Retinal pigment epithelial cell (primary cell): ENCODE measurements around the gene ECSIT.
"Not testable (repeated sequence)": the region's sequence is repeated elsewhere in the genome, so short reads cannot be mapped to it uniquely, and the experiment has no call there.

ENCODE experiments used
- DNase-seq: peaks from one replicate; pipeline ENCODE4 v3.0.0-alpha.2; 2010; ENCODE audit warnings: low read depth
- H3K4me3 ChIP-seq: 2 replicates; pipeline ENCODE4 v1.5.1; 2011; ENCODE audit warnings: mild to moderate bottlenecking, low read length, control low read depth, moderate library complexity
- TF ChIP-seq, protein P1 (sequence below): conservative IDR thresholded peaks from 2 replicates; pipeline ENCODE4 v1.5.1; 2011; ENCODE audit warnings: low read depth, low read length, control low read depth, inconsistent platforms

Gene ECSIT

DNA sequence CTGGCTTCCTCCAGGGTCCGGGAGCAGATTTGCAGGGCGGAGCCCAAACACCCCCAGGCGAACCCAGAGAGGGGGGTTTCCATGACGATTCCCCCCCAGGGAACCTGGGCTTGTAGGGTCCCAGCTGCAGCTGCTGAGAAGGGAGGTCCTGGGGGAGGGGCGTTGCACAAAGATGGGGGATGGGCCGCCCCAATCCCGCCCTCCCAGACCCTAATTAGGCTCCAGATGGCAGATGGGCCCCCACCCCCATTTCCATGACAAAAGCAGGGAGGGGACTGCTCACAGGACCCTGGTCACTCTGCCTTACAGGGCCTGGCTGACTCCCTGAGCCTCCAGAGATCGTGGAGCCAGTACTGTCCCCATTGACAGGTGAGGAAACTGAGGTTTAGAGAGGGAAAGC, 63.3 kb downstream of the ECSIT start:
- no peak overlapping the region for H3K4me3 ChIP-seq
- no peak for DNase-seq
- TF ChIP-seq, protein P1, sequence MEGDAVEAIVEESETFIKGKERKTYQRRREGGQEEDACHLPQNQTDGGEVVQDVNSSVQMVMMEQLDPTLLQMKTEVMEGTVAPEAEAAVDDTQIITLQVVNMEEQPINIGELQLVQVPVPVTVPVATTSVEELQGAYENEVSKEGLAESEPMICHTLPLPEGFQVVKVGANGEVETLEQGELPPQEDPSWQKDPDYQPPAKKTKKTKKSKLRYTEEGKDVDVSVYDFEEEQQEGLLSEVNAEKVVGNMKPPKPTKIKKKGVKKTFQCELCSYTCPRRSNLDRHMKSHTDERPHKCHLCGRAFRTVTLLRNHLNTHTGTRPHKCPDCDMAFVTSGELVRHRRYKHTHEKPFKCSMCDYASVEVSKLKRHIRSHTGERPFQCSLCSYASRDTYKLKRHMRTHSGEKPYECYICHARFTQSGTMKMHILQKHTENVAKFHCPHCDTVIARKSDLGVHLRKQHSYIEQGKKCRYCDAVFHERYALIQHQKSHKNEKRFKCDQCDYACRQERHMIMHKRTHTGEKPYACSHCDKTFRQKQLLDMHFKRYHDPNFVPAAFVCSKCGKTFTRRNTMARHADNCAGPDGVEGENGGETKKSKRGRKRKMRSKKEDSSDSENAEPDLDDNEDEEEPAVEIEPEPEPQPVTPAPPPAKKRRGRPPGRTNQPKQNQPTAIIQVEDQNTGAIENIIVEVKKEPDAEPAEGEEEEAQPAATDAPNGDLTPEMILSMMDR, result no peak

DNA sequence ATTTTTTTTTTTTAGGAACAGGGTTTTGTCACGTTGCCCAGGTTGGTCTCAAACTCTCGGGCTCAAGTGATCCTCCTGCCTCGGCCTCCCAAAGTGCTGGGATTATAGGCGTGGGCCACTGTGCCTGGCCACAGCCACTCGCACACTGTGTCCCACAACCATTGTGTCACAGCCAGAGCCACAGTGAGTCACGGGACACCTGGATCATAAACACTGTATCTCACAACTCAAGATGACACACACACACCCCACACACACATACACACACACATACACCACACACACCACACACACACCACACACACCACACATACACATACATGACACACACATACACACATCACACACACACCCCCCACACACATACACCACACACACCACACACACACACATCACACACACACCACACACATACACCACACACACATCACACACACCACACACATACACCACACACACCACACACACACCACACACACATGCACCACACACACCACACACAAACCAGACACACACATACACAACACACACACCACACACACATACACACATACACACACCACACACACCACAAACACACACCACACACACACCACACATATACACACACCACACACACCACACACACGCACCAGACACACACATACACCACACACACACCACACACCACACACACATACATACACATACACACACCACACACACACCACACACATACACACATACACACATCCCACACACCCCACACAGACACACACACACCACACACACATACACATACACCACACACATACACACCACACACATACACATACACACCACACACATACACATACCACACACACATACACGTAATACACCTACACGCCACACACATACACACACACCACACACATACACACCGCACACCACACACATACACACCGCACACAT, 64.3 kb downstream of the ECSIT start:
- DNase-seq, result no peak

DNA sequence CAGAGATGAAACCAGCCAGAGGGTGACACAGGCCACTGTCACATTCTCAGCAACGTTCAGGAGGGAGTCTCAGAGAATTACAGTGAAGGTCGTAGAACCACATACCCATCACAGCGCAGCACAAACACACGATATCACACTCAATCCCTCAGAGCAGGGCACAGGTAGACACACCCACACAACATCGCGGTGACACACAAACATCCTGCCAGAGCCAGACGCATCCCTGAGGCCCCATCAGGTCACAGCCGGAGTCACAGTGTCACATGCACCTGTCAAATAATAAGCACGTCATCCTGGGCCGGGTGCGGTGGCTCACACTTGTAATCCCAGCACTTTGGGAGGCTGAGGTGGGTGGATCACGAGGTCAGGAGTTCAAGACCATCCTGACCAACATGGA, 65.5 kb downstream of the ECSIT start:
- TF ChIP-seq, protein P1, result no peak
- DNase-seq, result no peak
- H3K4me3 ChIP-seq, result no peak overlapping the region

More for the DNA sequence above, 64.3 kb downstream of the ECSIT start:
- TF ChIP-seq, protein P1, result no peak
- H3K4me3 ChIP-seq, result no peak overlapping the region

DNA sequence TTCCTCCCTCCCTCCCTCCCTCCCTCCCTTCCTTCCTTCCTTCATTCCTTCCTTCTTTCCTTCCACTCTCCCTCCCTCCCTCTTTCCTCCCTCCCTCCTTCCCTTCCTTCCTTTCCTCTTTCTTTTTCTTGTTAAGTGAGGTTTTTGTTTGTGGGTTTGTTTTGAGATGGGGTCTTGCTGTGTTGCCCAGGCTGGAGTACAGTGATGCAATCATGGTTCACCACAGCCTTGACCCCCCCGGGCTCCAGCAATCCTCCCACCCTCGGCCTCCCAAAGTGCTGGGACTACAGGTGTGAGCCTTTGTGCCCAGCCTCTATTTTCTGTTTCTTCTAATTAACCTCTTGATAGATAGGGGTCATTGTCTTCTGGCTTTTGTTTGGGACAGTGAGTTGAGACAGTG, 67.5 kb downstream of the ECSIT start:
- no peak for DNase-seq
- TF ChIP-seq, protein P1, result no peak
- no peak overlapping the region for H3K4me3 ChIP-seq

DNA sequence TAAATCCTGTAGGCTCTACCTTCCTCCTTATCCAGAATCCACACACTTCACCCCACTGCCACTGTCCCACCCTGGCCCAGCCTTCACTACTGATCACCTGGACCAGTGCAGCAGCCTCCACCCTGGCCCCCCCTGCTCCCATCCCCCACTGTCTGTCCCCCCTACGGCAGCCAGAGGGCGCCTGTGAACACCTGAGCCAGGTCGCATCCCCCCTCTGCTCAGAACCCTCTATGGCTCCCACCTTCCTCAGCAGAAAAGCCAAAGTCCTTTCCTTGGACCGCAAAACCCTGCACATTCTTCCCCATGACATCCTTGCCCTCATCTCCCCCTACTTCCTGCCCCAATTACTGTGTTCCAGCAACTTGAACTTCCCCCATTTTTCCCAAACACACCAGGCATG, 68.7 kb downstream of the ECSIT start:
- no peak for DNase-seq
- no peak overlapping the region for H3K4me3 ChIP-seq
- TF ChIP-seq, protein P1, result peak; percentile 41

DNA sequence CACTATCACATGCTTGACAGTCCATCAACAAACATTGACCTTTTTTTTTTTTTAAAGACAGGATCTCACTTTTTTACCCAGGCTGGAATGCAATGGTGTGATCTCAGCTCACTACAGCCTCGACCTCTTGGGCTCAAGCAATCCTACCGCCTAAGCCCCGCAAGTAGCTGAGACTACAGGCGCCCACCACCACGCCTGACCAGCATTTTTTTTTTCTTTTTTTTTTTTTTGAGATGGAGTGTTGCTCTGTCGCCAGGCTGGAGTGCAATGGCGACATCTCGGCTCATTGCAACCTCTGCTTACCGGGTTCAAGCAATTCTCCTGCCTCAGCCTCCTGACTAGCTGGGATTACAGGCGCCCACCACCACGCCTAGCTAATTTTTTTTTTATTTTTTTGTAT, 70.0 kb downstream of the ECSIT start:
- not testable (repeated sequence) for H3K4me3 ChIP-seq

DNA sequence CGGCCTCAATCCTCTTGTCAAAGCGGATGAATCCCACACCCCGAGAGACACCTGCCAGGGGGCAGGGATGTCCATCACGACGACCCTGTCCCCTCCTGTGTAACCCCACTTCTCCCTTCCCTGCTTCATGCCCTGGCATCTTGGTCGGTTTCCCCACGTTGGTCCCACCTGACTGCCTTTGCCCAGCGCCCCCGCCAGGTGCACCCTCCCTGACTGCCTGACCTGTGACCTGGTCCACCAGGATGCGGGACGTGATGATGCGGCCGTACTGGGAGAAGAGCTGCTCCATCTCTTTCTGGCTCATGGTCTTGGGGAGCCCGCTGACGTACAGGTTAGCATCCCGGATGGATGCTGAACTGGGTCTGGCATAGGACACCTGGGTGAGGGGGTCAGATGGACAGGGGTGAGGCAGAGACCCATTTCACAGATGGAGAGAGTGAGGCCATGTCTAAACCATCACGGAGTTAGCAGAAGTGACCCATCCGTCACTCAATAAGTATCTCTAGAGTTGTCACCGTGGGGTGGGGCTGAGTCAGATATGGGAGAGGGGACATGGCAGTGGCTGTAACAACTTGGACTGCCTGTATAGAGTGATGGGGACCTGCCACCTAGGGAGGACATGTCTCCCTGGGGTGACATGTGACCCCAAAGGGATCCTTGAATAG, 70.6 kb downstream of the ECSIT start:
- TF ChIP-seq, protein P1, result no peak
- DNase-seq, result no peak
- no peak overlapping the region for H3K4me3 ChIP-seq

More for the DNA sequence above, 70.0 kb downstream of the ECSIT start:
- not testable (repeated sequence) for DNase-seq
